ENCODE data around the gene PPFIBP1.
A peak's percentile ranks its signal among the peaks of the same experiment; 100 is the strongest.

The PPFIBP1 gene

DNA sequence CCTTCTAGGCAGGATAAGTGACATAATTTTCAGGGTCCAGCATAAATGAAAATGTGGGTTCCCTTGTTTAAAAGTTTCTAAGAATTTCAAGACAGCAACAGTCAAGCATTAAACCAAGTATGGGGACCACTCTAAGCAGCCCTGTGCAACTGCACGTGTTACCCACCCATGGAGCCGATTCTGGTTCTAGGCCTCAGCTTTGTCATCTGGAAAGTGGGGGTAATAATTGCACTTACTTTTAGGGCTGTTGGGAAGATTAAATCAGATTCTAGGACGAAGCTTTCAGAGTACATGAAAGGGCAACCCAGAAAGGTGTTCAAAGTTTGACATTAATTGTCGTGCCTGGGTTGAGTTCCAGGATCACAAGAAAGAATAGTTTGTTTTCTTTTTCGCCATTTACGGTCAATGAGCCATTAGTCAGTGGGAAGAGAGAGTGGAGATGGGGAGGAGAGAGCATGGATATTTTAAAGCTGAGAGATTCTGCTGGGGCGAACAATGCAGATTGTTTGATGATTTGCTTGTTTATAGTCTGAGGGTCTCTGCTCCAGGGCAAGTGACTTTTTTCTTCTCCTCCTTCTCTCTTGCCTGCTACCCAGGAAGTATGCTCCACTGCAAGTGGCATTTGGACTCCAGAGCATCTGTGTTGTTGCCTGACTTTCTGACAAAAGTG is 10.7 kb upstream of the PPFIBP1 start:
- DNase-seq = no peak

GRCh38 chr12:27515671-27516070 is 8.3 kb upstream of the PPFIBP1 start:
- no peak for DNase-seq

- DNase-seq = no peak
Measured at GRCh38 chr12:27516625-27517024, 7.4 kb upstream of the PPFIBP1 start.

GRCh38 chr12:27517546-27517945 is 6.5 kb upstream of the PPFIBP1 start:
- no peak for DNase-seq

DNA sequence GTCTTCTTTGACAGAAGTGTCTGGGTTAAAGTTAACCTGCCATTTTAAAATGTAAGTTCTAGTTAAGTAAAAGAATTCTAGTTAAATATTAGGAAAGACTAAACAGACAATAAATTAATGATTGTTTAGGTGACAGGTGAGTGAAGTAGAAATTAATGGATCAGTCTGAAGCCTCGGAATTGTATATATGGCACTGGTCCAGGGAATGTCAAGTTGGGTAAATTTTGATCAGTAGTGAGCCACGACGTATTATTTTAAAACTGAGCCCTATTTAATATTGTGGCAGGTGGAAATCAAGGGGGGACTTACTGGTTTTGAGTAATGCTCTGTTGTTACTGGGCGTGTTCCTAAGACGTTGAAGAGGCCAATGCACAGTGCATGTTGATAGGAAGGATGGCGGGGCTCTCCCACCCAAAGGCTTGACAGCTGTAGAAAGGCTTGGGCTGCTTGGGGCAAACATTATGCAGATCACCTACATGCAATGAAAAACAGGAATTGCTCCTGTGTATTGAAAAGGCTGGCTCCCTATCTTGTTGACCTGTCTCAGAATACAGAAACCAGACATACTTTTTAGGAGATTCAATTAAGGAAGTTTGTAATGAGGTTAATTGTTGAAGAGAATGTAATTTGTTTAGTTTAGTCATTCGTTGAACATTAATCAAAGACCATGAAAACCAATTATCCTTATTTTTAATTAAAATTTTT is 5.9 kb upstream of the PPFIBP1 start:
- no peak for DNase-seq

DNA sequence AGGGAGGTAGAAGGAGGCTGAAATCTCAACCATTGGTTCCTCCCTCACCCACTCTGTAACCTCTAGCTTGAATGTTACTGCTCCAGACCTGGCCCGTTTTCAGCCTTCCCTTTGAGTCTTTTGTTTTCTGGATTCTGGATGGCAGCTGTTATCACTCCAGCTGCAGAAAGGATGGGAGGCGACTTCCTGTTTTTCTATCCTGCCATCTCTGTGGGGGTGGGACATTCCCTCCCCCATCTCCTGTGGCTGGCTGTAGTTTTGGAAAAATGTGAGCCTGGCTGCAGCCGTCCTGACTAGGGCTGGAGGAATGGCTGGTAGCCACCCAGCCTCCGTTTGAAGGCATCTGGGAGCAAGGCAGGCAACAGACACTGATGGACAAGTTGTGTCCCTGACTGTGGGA is 2.9 kb upstream of the PPFIBP1 start:
- no peak for DNase-seq

GRCh38 chr12:27521981-27522380 is 2.0 kb upstream of the PPFIBP1 start:
- no peak for DNase-seq

- DNase-seq = no peak
Measured at GRCh38 chr12:27523305-27523641, 733 bp upstream of the PPFIBP1 start.

- DNase-seq = no peak
Measured at GRCh38 chr12:27524494-27524835, 459 bp downstream of the PPFIBP1 start.

- DNase-seq = peak; percentile 38
Measured at GRCh38 chr12:27524839-27525753, 1.1 kb downstream of the PPFIBP1 start.

DNA sequence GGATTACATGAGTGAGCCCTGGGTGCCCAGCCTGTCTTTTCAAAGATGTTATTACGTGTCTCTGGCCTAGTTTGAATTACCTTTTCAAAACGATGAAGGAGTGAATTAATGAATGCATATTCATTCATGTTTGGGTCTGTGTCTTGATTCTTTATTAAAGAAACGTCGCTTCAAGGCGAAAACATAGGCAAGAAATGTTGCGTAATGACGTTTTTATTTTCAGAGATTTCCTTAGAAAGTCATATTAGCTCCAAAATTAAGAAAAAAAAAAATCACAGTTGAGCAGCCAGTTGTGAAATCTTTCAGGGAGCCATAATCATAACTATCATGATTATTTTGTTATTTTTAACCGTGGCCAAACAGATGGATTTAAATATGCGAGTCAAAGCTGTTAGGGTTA is 3.5 kb downstream of the PPFIBP1 start:
- no peak for DNase-seq

GRCh38 chr12:27528788-27529187 is 4.8 kb downstream of the PPFIBP1 start:
- no peak for DNase-seq

- no peak for DNase-seq
Measured at GRCh38 chr12:27530157-27530922, 6.3 kb downstream of the PPFIBP1 start.

DNA sequence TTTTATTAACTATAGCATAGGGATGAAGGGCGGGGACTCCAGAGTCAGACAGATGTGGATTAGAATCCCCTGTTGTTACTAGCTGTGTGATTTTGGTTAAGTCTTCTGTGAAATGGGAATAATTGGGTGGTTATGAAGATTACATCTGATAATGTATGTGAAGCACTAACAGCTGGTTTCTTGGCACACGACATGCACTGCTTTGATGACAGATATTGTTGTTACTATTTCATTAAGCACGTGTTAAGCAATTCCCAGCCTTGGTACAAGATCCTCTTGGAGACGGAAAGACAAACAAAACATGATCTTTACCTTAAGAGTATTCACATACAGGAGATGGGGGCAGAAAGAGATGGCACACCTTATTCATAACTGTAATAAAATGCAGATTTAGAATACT is 7.9 kb downstream of the PPFIBP1 start:
- no peak for DNase-seq

DNA sequence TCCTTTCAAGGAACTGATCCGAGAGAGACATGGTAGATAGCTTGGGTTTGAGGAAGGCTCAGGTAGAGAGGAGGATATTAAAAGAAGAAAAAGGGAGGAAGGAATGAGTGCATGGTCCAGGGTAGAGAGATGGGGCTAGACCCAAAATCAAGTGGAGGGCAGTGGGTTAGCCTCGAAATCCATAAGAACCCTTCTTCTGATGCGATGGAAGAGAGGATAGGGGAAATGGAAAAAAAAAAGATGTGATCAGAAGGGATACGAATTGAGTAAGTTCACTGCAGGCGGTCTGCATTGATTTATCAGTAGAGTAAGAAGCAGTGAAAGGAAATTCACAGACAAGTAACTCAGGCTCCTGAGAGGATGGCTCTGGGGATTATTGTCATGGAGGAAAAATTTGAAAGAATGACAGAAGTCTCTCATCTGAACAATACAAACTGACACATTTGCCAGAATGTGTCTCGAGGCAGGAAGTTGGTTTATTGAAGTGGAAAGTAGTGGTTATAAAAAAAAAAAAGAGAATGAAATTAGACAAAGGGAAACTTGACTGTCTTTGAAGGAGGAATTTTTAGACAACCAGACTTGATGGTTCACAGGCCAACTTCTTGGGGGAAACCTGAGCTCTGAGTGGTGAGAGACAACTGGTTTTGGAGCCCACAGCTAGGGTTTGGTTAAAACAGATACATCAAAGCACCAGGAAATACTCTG is 10.2 kb downstream of the PPFIBP1 start:
- no peak for DNase-seq

DNA sequence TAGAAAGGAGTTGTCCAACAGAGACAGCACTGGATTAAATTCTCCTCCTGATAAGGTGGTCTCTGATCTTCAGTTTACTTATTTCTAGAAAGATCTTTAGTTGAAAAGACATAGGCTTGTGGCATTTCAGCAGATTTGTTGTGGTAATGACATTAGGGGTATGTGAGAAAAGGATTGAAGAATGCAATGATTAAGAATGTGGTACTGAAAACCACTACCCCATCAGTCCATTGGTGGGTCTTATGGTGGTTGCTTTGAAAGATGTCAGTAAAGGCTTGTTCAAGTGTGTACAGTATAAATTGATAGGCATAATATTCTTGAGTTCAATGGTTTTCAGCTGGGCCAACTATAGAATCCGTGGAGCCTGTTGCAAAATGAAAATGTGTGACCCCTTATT is 10.8 kb downstream of the PPFIBP1 start:
- no peak for DNase-seq

- no peak for DNase-seq
Measured at GRCh38 chr12:27535318-27535717, 11.3 kb downstream of the PPFIBP1 start.

- no peak for DNase-seq
Measured at GRCh38 chr12:27537855-27538675, 14.1 kb downstream of the PPFIBP1 start.

- no peak for DNase-seq
Measured at GRCh38 chr12:27539191-27539631, 15.2 kb downstream of the PPFIBP1 start.

DNA sequence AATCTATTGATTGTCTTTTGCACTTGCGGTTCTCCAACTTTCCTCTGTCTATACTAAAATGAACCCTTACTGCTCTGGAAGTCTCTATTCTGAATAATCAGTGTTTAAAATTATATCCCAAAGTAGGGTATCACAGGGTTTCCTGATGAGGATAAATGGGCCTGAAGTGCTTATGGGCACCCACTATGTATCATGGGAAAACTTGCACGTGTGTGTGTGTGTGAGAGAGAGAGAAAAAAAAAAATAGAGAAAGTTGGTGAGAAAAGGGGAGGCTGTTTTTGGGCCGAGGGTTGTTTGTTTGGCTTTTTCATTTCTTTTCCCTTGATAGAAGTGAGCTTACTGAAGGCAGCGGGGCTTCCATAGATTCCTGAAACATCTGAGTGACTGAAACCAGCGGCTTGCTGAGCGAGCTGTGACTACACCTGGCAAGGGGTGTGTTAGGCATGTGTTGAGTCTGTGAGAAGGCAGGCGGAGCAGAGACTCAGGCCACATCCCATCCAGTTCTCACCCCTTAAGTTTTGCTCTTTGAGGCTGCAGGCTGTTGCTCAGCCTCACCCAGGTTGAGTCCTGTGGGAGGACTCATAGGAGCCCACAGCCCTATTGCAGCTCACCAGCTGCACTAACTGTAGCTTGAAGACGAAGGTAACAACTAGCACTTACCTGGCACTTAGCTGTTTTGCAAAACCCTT is 17.2 kb downstream of the PPFIBP1 start:
- no peak for DNase-seq

DNA sequence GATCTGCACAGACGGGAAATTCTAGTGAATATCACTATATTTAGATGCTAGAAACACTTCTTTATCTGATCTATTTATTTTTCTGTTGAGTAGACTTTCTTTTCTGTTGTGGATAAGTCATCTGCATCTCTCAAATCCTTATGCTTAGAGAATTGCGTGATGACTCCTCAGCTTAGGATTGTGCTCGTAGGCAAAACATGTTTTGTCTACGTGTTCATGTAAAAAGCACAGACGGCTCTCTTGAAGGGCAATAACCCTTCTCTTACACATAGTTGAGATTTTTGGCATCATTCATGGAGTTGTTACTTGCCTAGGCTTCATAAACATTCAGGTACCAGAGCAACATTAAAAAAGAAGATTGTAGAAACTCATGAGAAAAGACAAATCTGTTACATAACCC is 18.6 kb downstream of the PPFIBP1 start:
- DNase-seq = no peak
